Keratinocyte (primary cell): ENCODE measurements around the gene PROCR.

Source experiments
- CTCF ChIP-seq, 3 experiments: IDR thresholded peaks in 1 of 3; conservative IDR thresholded peaks in 1 of 3; optimal IDR thresholded peaks in 1 of 3; 2 replicates in 2 of 3; 3 replicates in 1 of 3; pipeline versions ENCODE3 to v1.5.1; 2011; ENCODE audit warnings: low read length in 3 of 3, mild to moderate bottlenecking in 3 of 3, moderate library complexity in 2 of 3, control low read depth in 1 of 3, inconsistent platforms in 1 of 3; ENCODE audit not compliant: insufficient read depth in 2 of 3; ENCODE audit errors: extremely low read depth in 1 of 3
- EZH2 ChIP-seq: IDR thresholded peaks from one replicate; pipeline ENCODE4 v1.6.1; 2012; ENCODE audit warnings: inconsistent platforms, mild to moderate bottlenecking, low read length, moderate library complexity

- TF ChIP-seq CTCF (optimal IDR thresholded peaks at IDR 0.05 in 1 of 3, IDR thresholded peaks at IDR 0.05 in 1 of 3, conservative IDR thresholded peaks at IDR 0.05 in 1 of 3; ENCODE audit: extremely low read depth in 1 of 3, insufficient read depth in 2 of 3, low read length in 3 of 3), result peak in 1 of 3 experiments; percentile 8
- TF ChIP-seq EZH2, result no peak
These were observed 25.5 kb upstream of the PROCR start for GRCh38 chr20:35146299-35146919.
